ENCODE data around the gene ZNF350.

Gene ZNF350

DNA sequence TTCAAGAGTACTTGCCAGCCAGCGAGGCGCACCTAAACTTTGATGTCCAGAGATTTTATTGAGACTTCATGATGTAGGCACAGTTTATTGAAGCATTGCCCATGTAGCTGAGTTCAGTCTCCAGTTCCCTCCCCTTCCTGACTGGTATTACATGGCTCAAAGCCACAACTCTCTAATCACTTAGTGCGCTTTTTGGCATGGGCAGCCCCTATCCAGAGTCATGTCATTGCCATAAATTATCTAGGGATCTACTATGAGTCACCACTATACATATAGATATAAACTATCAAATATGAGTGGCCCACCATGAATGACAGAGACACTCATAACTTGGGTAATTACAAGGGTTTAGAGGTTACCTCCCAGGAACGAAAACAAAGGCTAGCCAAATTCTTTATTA, 33.9 kb upstream of the ZNF350 start:
- Histone ChIP-seq H3K4me1 (ENCODE audit: control insufficient read depth, low read length) (no peaks in the 10 kb centered on the region), H3K9me3 (ENCODE audit: control insufficient read depth, insufficient read depth, low read length) (peaks cover 51% of the 10 kb centered on the region), H3K4me2 (ENCODE audit: low read length) (no peak overlapping the region), H4K20me1 (ENCODE audit: control insufficient read depth, insufficient read depth, low read depth, low read length) (no peaks in the 10 kb centered on the region), H3K27me3 (ENCODE audit: control insufficient read depth, low read length) (no peaks in the 10 kb centered on the region), H3K4me3 (ENCODE audit: low read length) (no peak overlapping the region), H3K27ac (ENCODE audit: low read depth, low read length) (no peak overlapping the region), H3K36me3 (ENCODE audit: control insufficient read depth, low read length) (peaks cover 90% of the 10 kb centered on the region), H3F3A (ENCODE audit: control insufficient read depth, insufficient read depth) (no peaks in the 10 kb centered on the region), H3K79me2 (ENCODE audit: control insufficient read depth, low read length) (no peaks in the 10 kb centered on the region), H3K9me2 (replicated peaks; ENCODE audit: control insufficient read depth, low read length) (no peaks in the 10 kb centered on the region)
- no peak for TF ChIP-seq EZH2phosphoT487 (IDR thresholded peaks at IDR 0.05; ENCODE audit: borderline replicate concordance, low read length)
- TF ChIP-seq, protein P1, sequence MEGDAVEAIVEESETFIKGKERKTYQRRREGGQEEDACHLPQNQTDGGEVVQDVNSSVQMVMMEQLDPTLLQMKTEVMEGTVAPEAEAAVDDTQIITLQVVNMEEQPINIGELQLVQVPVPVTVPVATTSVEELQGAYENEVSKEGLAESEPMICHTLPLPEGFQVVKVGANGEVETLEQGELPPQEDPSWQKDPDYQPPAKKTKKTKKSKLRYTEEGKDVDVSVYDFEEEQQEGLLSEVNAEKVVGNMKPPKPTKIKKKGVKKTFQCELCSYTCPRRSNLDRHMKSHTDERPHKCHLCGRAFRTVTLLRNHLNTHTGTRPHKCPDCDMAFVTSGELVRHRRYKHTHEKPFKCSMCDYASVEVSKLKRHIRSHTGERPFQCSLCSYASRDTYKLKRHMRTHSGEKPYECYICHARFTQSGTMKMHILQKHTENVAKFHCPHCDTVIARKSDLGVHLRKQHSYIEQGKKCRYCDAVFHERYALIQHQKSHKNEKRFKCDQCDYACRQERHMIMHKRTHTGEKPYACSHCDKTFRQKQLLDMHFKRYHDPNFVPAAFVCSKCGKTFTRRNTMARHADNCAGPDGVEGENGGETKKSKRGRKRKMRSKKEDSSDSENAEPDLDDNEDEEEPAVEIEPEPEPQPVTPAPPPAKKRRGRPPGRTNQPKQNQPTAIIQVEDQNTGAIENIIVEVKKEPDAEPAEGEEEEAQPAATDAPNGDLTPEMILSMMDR (IDR thresholded peaks at IDR 0.05; ENCODE audit: low read depth, low read length, poor library complexity, severe bottlenecking) = no peak

GRCh38 chr19:52010674-52011073, 24.0 kb upstream of the ZNF350 start:
- Histone ChIP-seq H3K9me2 (replicated peaks; ENCODE audit: control insufficient read depth, low read length) (no peaks in the 10 kb centered on the region), H3K27ac (ENCODE audit: low read depth, low read length) (no peak overlapping the region), H3K27me3 (ENCODE audit: control insufficient read depth, low read length) (no peaks in the 10 kb centered on the region), H4K20me1 (ENCODE audit: control insufficient read depth, insufficient read depth, low read depth, low read length) (no peaks in the 10 kb centered on the region), H3F3A (ENCODE audit: control insufficient read depth, insufficient read depth) (0 out of 2 replicates have a peak, but pooled peaks cover 2% of the 10 kb centered on the region), H3K4me3 (ENCODE audit: low read length) (no peak overlapping the region), H3K9me3 (ENCODE audit: control insufficient read depth, insufficient read depth, low read length) (peaks cover 42% of the 10 kb centered on the region), H3K4me1 (ENCODE audit: control insufficient read depth, low read length) (peaks cover 11% of the 10 kb centered on the region), H3K36me3 (ENCODE audit: control insufficient read depth, low read length) (peaks cover 14% of the 10 kb centered on the region), H3K4me2 (ENCODE audit: low read length) (no peak overlapping the region), H3K79me2 (ENCODE audit: control insufficient read depth, low read length) (no peaks in the 10 kb centered on the region)
- no peak for TF ChIP-seq EZH2phosphoT487 (IDR thresholded peaks at IDR 0.05; ENCODE audit: borderline replicate concordance, low read length)
- TF ChIP-seq, protein P1 (IDR thresholded peaks at IDR 0.05; ENCODE audit: low read depth, low read length, poor library complexity, severe bottlenecking) = no peak

GRCh38 chr19:52007806-52008557, 21.3 kb upstream of the ZNF350 start, which contains the start of gene ZNF615:
Gene ZNF615, minus strand, starts transcription at chr19:52008211. Its CDS starts 4,500 bp downstream, at chr19:52003711.
- TF ChIP-seq, protein P1 (IDR thresholded peaks at IDR 0.05; ENCODE audit: low read depth, low read length, poor library complexity, severe bottlenecking) = no peak
- no peak for TF ChIP-seq EZH2phosphoT487 (IDR thresholded peaks at IDR 0.05; ENCODE audit: borderline replicate concordance, low read length)
- Histone ChIP-seq H3K4me3 (ENCODE audit: low read length) (peak within 1 kb of the TSS; percentile 77), H3K79me2 (ENCODE audit: control insufficient read depth, low read length) (no peaks in the 10 kb centered on the region), H3K36me3 (ENCODE audit: control insufficient read depth, low read length) (peaks cover 4% of the 10 kb centered on the region), H3K9me3 (ENCODE audit: control insufficient read depth, insufficient read depth, low read length) (peaks cover 42% of the 10 kb centered on the region), H3K9me2 (replicated peaks; ENCODE audit: control insufficient read depth, low read length) (no peaks in the 10 kb centered on the region), H3K4me1 (ENCODE audit: control insufficient read depth, low read length) (peaks cover 11% of the 10 kb centered on the region), H3K4me2 (ENCODE audit: low read length) (peak within 1 kb of the TSS; percentile 76), H4K20me1 (ENCODE audit: control insufficient read depth, insufficient read depth, low read depth, low read length) (no peaks in the 10 kb centered on the region), H3K27ac (ENCODE audit: low read depth, low read length) (no peak within 1 kb of the TSS), H3F3A (ENCODE audit: control insufficient read depth, insufficient read depth) (0 out of 2 replicates have a peak, but pooled peaks cover 2% of the 10 kb centered on the region), H3K27me3 (ENCODE audit: control insufficient read depth, low read length) (no peaks in the 10 kb centered on the region)
